ENCODE measurements around the gene SLC5A3. TPM values are rescaled to one million over a fixed set of nuclear protein-coding genes. Genes with fewer than 3 reads are reported as not detected.

Gene SLC5A3
- 25.4 and 58.6 TPM in 2 replicates for total RNA-seq

GRCh38 chr21:34073032-34073748 is at the start of gene SLC5A3, which contains the start of gene MRPS6:
Gene SLC5A3 (plus strand): TSS chr21:34073578. CDS start chr21:34095199, 21,621 bp downstream.
Gene MRPS6 (plus strand): TSS chr21:34073578. CDS start chr21:34073701, 123 bp downstream.

Other genes with a start within 250 kb of the SLC5A3 start
- 91.3 and 151 TPM in 2 replicates for gene ATP5PO, start 157.8 kb upstream of the SLC5A3 start, total RNA-seq
- 22.5 and 29.3 TPM in 2 replicates for gene MRPS6, start within 50 bp of the SLC5A3 start, total RNA-seq

Data from placental pericyte (primary cell).